Hypothalamus (tissue), 51 donors: ENCODE data around the gene OR14A16.

ENCODE experiments used
- DNase-seq, 51 donors: peaks; one replicate each; lab custom pipeline; 2025; lab: John Stamatoyannopoulos, UW

OR14A16 gene

GRCh38 chr1:247824023-247824422 lies at the start of gene OR14A16:
Gene OR14A16, minus strand, starts transcription at chr1:247824119. Its CDS starts 8,390 bp downstream, at chr1:247815729.
- DNase-seq = no peak

GRCh38 chr1:247865416-247865815 lies 41.5 kb upstream of the OR14A16 start:
- DNase-seq = no peak

GRCh38 chr1:247864644-247865043 lies 40.7 kb upstream of the OR14A16 start:
- no peak for DNase-seq

- no peak for DNase-seq
Measured at GRCh38 chr1:247862756-247863155, 38.8 kb upstream of the OR14A16 start.

GRCh38 chr1:247857985-247858619 lies 34.2 kb upstream of the OR14A16 start:
- DNase-seq = no peak

GRCh38 chr1:247857069-247857984 lies 33.4 kb upstream of the OR14A16 start, which contains the start of gene TRIM58:
Gene TRIM58, plus strand, starts transcription at chr1:247857187. Its CDS starts 60 bp downstream, at chr1:247857247.
- peak in 7 of 51 donors; percentile 10 to 29 (median 20) for DNase-seq

- no peak for DNase-seq
Measured at GRCh38 chr1:247855911-247856310, 32.0 kb upstream of the OR14A16 start.

- DNase-seq = no peak
Measured at GRCh38 chr1:247854899-247855545, 31.1 kb upstream of the OR14A16 start.

- DNase-seq = no peak
Measured at GRCh38 chr1:247849616-247850015, 25.7 kb upstream of the OR14A16 start.

- no peak for DNase-seq
Measured at GRCh38 chr1:247848346-247848745, 24.4 kb upstream of the OR14A16 start.

GRCh38 chr1:247845693-247846017 lies 21.7 kb upstream of the OR14A16 start:
- no peak for DNase-seq

- no peak for DNase-seq
Measured at GRCh38 chr1:247845011-247845692, 21.2 kb upstream of the OR14A16 start.

GRCh38 chr1:247843411-247843810 lies 19.5 kb upstream of the OR14A16 start:
- no peak for DNase-seq

- no peak for DNase-seq
Measured at GRCh38 chr1:247841796-247842195, 17.9 kb upstream of the OR14A16 start, which contains the start of gene OR11L1. Gene OR11L1, minus strand, starts transcription at chr1:247841896. Its CDS starts 0 bp downstream, at chr1:247841896.

GRCh38 chr1:247840818-247841217 lies 16.9 kb upstream of the OR14A16 start:
- no peak for DNase-seq

GRCh38 chr1:247833601-247834000 lies 9.7 kb upstream of the OR14A16 start:
- DNase-seq = no peak

GRCh38 chr1:247829656-247830055 lies 5.7 kb upstream of the OR14A16 start:
- DNase-seq = no peak

- DNase-seq = no peak
Measured at GRCh38 chr1:247825362-247825761, 1.4 kb upstream of the OR14A16 start.

GRCh38 chr1:247822060-247822459 lies 1.9 kb downstream of the OR14A16 start:
- DNase-seq = no peak

- no peak for DNase-seq
Measured at GRCh38 chr1:247812637-247813036, 11.3 kb downstream of the OR14A16 start.

- no peak for DNase-seq
Measured at GRCh38 chr1:247797518-247797917, 26.4 kb downstream of the OR14A16 start.
